Endothelial cell of umbilical vein (primary cell): ENCODE data around the gene BCAP31. TPM values are rescaled to one million over a fixed set of nuclear protein-coding genes. Genes with fewer than 3 reads are reported as not detected.

Source experiments
- BruUV-seq: library from RNA; stranded (reverse); fragments of 400-500 nt; replicated peaks from 2 replicates; lab custom pipeline; 2021; lab: Mats Ljungman, UMichigan
- CTCF ChIA-PET: fragments of 300-600, 350-600 bp; sonication (Branson Sonifier 250); formaldehyde crosslinking; loops from one replicate; lab custom pipeline; 2021; ENCODE audit warnings: antibody characterized with exemption, inconsistent platforms; lab: Charles Lee
- POLR2A ChIA-PET: fragments of 300-600, 350-600 bp; sonication (Branson Sonifier 250); formaldehyde crosslinking; loops from one replicate; lab custom pipeline; 2021; ENCODE audit warnings: antibody characterized with exemption, inconsistent platforms; lab: Charles Lee
- DNase-seq: peaks from one replicate; pipeline ENCODE4 v3.0.0-alpha.2; 2011; ENCODE audit warnings: low read depth, low spot score
- FAIRE-seq: peaks from 2 replicates; lab custom pipeline; 2011; peaks lifted over from hg19 to GRCh38; lab: Jason Lieb, UNC
- H2AFZ ChIP-seq: 2 replicates; pipeline ENCODE4 v1.6.0; 2012; ENCODE audit warnings: low read depth, low read length, control low read depth, inconsistent platforms
- H3K27ac ChIP-seq: 2 replicates; pipeline ENCODE4 v1.5.1; 2011; ENCODE audit warnings: low read depth, mild to moderate bottlenecking, control low read depth, low read length, moderate library complexity; ENCODE audit not compliant: insufficient read depth
- H3K27me3 ChIP-seq, 2 experiments: 2 replicates each; pipeline versions ENCODE4 v1.6.0 to v1.6.1; 2011; ENCODE audit warnings: low read length in 2 of 2, mixed read lengths in 1 of 2; ENCODE audit not compliant: control insufficient read depth in 2 of 2, insufficient read depth in 2 of 2
- H3K36me3 ChIP-seq, 2 experiments: 2 replicates in 1 of 2; 3 replicates in 1 of 2; pipeline ENCODE4 v1.5.1; 2011; ENCODE audit warnings: low read length in 2 of 2, mild to moderate bottlenecking in 1 of 2, moderate library complexity in 1 of 2; ENCODE audit not compliant: control insufficient read depth in 2 of 2, insufficient read depth in 2 of 2; ENCODE audit errors: extremely low read depth in 1 of 2
- H3K4me1 ChIP-seq: 3 replicates; pipeline ENCODE4 v1.5.1; 2011; ENCODE audit warnings: mild to moderate bottlenecking, low read length; ENCODE audit not compliant: control insufficient read depth, insufficient read depth; ENCODE audit errors: extremely low read depth
- H3K4me2 ChIP-seq: 2 replicates; pipeline ENCODE4 v1.6.1; 2011; ENCODE audit warnings: low read length, control low read depth, mixed read lengths; ENCODE audit not compliant: insufficient read depth
- H3K4me3 ChIP-seq, 3 experiments: fragments of 200-600 bp in 1 of 3; sonication (generic), shearing (Covaris generic) in 1 of 3; replicated peaks in 1 of 3; 2 replicates each; pipeline ENCODE4 v1.5.1; 2011 to 2016; ENCODE audit warnings: control low read depth in 3 of 3, low read length in 3 of 3, mild to moderate bottlenecking in 2 of 3, inconsistent platforms in 1 of 3, low read depth in 1 of 3, moderate library complexity in 1 of 3; ENCODE audit not compliant: insufficient read depth in 1 of 3
- H3K79me2 ChIP-seq: 2 replicates; pipeline ENCODE4 v1.6.0; 2012; ENCODE audit warnings: low read length, inconsistent platforms; ENCODE audit not compliant: control insufficient read depth, insufficient read depth
- H3K9ac ChIP-seq: replicated peaks from 2 replicates; pipeline ENCODE3; 2011; ENCODE audit warnings: low read length, control low read depth; ENCODE audit not compliant: insufficient read depth; ENCODE audit errors: extremely low read depth
- H3K9me1 ChIP-seq: replicated peaks from 3 replicates; pipeline ENCODE4 v1.6.0; 2011; ENCODE audit warnings: mild to moderate bottlenecking, low read length; ENCODE audit not compliant: control insufficient read depth, insufficient read depth; ENCODE audit errors: extremely low read depth
- H3K9me3 ChIP-seq: replicated peaks from 2 replicates; pipeline ENCODE4 v1.5.1; 2012; ENCODE audit warnings: low read length, inconsistent platforms; ENCODE audit not compliant: control insufficient read depth, insufficient read depth
- H4K20me1 ChIP-seq: replicated peaks from 2 replicates; pipeline ENCODE3; 2011; ENCODE audit warnings: mild to moderate bottlenecking, low read length; ENCODE audit not compliant: control insufficient read depth, insufficient read depth; ENCODE audit errors: extremely low read depth
- CTCF ChIP-seq, 2 donors: IDR thresholded peaks; 1 replicate in 1 of 2; 2 replicates in 1 of 2; pipeline ENCODE4 v1.5.1; 2011; ENCODE audit warnings: low read length in 2 of 2, mild to moderate bottlenecking in 2 of 2, moderate library complexity in 2 of 2, control low read depth in 1 of 2, inconsistent platforms in 1 of 2, low read depth in 1 of 2; ENCODE audit not compliant: insufficient read depth in 1 of 2; ENCODE audit errors: extremely low read depth in 1 of 2
- EZH2 ChIP-seq: IDR thresholded peaks from 2 replicates; pipeline ENCODE4 v1.6.1; 2012; ENCODE audit warnings: borderline replicate concordance, low read depth, mild to moderate bottlenecking, moderate library complexity, low read length, inconsistent platforms; ENCODE audit not compliant: severe bottlenecking
- FOS ChIP-seq: IDR thresholded peaks from 2 replicates; pipeline ENCODE4 v1.6.1; 2011; ENCODE audit warnings: mild to moderate bottlenecking, low read length, moderate library complexity, borderline replicate concordance; ENCODE audit not compliant: insufficient read depth
- GATA2 ChIP-seq: IDR thresholded peaks from 2 replicates; pipeline ENCODE4 v1.7.0; 2011; ENCODE audit warnings: low read depth, mild to moderate bottlenecking, moderate library complexity, mixed read lengths, low read length; ENCODE audit not compliant: insufficient read length, insufficient read depth
- JUN ChIP-seq: IDR thresholded peaks from 2 replicates; pipeline ENCODE4 v1.6.1; 2011; ENCODE audit warnings: borderline replicate concordance, low read depth; ENCODE audit not compliant: insufficient read length, insufficient read depth
- MAX ChIP-seq: IDR thresholded peaks from 2 replicates; pipeline ENCODE4 v1.6.1; 2011; ENCODE audit not compliant: insufficient read depth, insufficient read length
- MYC ChIP-seq: IDR thresholded peaks from one replicate; pipeline ENCODE4 v1.6.1; 2011; ENCODE audit warnings: mild to moderate bottlenecking, low read depth, low read length
- POLR2A ChIP-seq: IDR thresholded peaks from 2 replicates; pipeline ENCODE4 v1.6.1; 2012; ENCODE audit warnings: low read depth, mild to moderate bottlenecking, control low read depth, low read length
- POLR2AphosphoS5 ChIP-seq: IDR thresholded peaks from 2 replicates; pipeline ENCODE4 v1.6.1; 2012; ENCODE audit warnings: low read depth, mild to moderate bottlenecking, control low read depth, low read length, moderate library complexity; ENCODE audit not compliant: insufficient read depth
- dilution Hi-C: fragments of 300-500 bp; cut with MboI; formaldehyde crosslinking; loops from one replicate; pipeline ENCODE4 v1.15.0; 2019; ENCODE audit warnings: low sequenced_read_pairs; ENCODE audit not compliant: extremely low pct_ligation_motif_present
- intact Hi-C: fragments of 100-400 bp; cut with micrococcal nuclease; formaldehyde crosslinking; loops from one replicate; pipeline ENCODE4 v1.10.0; 2022
- polyA plus RNA-seq, 4 experiments: library from polyadenylated mRNA; depleted of rRNA in 3 of 4; stranded (reverse) in 3 of 4; unstranded in 1 of 4; fragments of >200 nt; gene quantifications; 2 replicates each; pipeline versions ENCODE4 v1.2.1 to v1.2.3, GENCODE V29; 2011 to 2012; ENCODE audit warnings: missing spikeins in 1 of 4
- total RNA-seq: library from RNA; stranded (reverse); gene quantifications from 2 replicates; pipeline ENCODE4 v1.2.3, GENCODE V29; 2021

Gene BCAP31
- total and polyA plus RNA-seq, 2 donors (not counting 3 experiments of a cell fraction or from before 2014, with no cell fraction given), result 169 to 203 TPM

- DNase-seq (no peak), FAIRE-seq (no peak)
- no peaks in the 10 kb centered on the region for H4K20me1 ChIP-seq
- ChIA-PET CTCF (no interaction called here), POLR2A (no interaction called here)
- TF ChIP-seq FOS (no peak), MAX (no peak), EZH2 (no peak), POLR2AphosphoS5 (no peak), POLR2A (no peak), GATA2 (no peak), CTCF (IDR thresholded peaks at IDR 0.05; ENCODE audit: extremely low read depth in 1 of 2, insufficient read depth in 1 of 2, low read depth in 1 of 2, low read length in 2 of 2) (no peak), JUN (no peak), MYC (no peak)
- dilution Hi-C loops (no loop called here), intact Hi-C loops (no loop called here)
- H3K79me2 ChIP-seq, result peaks cover 11% of the 10 kb centered on the region
- BruUV-seq, result no TSS peak
- H3K9me1 ChIP-seq, result no peaks in the 10 kb centered on the region
- no peak overlapping the region for H3K9ac ChIP-seq
- no peak overlapping the region for H3K27ac ChIP-seq
- H3K4me3 ChIP-seq, result no peak overlapping the region
- H3K36me3 ChIP-seq, result peaks cover 2 to 18% of the 10 kb centered on the region in 2 experiments
- H2AFZ ChIP-seq, result no peak overlapping the region
- peaks cover 21% of the 10 kb centered on the region for H3K4me1 ChIP-seq
- H3K9me3 ChIP-seq, result no peaks in the 10 kb centered on the region
- H3K4me2 ChIP-seq, result no peak overlapping the region
- no peaks in the 10 kb centered on the region for H3K27me3 ChIP-seq
Observed at GRCh38 chrX:153704021-153704526, 20.1 kb downstream of the BCAP31 start.
